Neuronal stem cell (in vitro differentiated cells): Measurements from ENCODE around the gene MOK.

ENCODE experiments used
- DNase-seq: peaks from one replicate; pipeline ENCODE4 v3.0.0-alpha.2; 2013; ENCODE audit warnings: low spot score
- H2AFZ ChIP-seq: one replicate; pipeline ENCODE4 v1.6.1; 2013; ENCODE audit warnings: mild to moderate bottlenecking, low read length, inconsistent platforms
- H2AK5ac ChIP-seq: 2 replicates; pipeline ENCODE4 v1.6.1; 2013; ENCODE audit warnings: low read depth, mild to moderate bottlenecking, inconsistent platforms, low read length, moderate library complexity, mixed read lengths
- H2BK120ac ChIP-seq: 2 replicates; pipeline ENCODE4 v1.6.1; 2013; ENCODE audit warnings: low read depth, mild to moderate bottlenecking, inconsistent platforms, low read length, moderate library complexity, mixed read lengths
- H2BK12ac ChIP-seq: one replicate; pipeline ENCODE4 v1.6.1; 2013; ENCODE audit warnings: low read length, inconsistent platforms
- H2BK15ac ChIP-seq: 2 replicates; pipeline ENCODE4 v1.6.1; 2013; ENCODE audit warnings: mild to moderate bottlenecking, low read length, inconsistent platforms, mixed read lengths
- H2BK5ac ChIP-seq: one replicate; pipeline ENCODE4 v1.6.1; 2013; ENCODE audit warnings: inconsistent platforms, mild to moderate bottlenecking, low read length, moderate library complexity
- H3K14ac ChIP-seq: one replicate; pipeline ENCODE4 v1.6.1; 2013; ENCODE audit warnings: low read length, inconsistent platforms
- H3K18ac ChIP-seq: 2 replicates; pipeline ENCODE4 v1.6.1; 2013; ENCODE audit warnings: low read length, inconsistent platforms
- H3K23ac ChIP-seq: 2 replicates; pipeline ENCODE4 v1.6.1; 2013; ENCODE audit warnings: low read depth, mild to moderate bottlenecking, mixed read lengths, low read length, inconsistent platforms; ENCODE audit not compliant: poor library complexity
- H3K27ac ChIP-seq: replicated peaks from 3 replicates; pipeline ENCODE4 v1.5.1; 2013; ENCODE audit warnings: low read length, inconsistent platforms
- H3K27me3 ChIP-seq, 3 experiments: 2 replicates each; pipeline ENCODE4 v1.6.1; 2013; ENCODE audit warnings: low read length in 3 of 3, mild to moderate bottlenecking in 2 of 3, inconsistent platforms in 1 of 3, low read depth in 1 of 3, mixed read lengths in 1 of 3, moderate library complexity in 1 of 3; ENCODE audit not compliant: control insufficient read depth in 3 of 3, insufficient read depth in 3 of 3
- H3K36me3 ChIP-seq, 2 donors: replicated peaks in 1 of 2; 2 replicates each; pipeline ENCODE4 v1.6.1; 2013; ENCODE audit warnings: low read length in 2 of 2; ENCODE audit not compliant: control insufficient read depth in 2 of 2, insufficient read depth in 2 of 2
- H3K4ac ChIP-seq: 2 replicates; pipeline ENCODE4 v1.6.1; 2013; ENCODE audit warnings: inconsistent platforms, mild to moderate bottlenecking, low read length, moderate library complexity
- H3K4me1 ChIP-seq, 2 donors: 1 replicate in 1 of 2; 2 replicates in 1 of 2; pipeline ENCODE4 v1.6.1; 2013; ENCODE audit warnings: low read length in 2 of 2, low read depth in 1 of 2; ENCODE audit not compliant: control insufficient read depth in 2 of 2, insufficient read depth in 1 of 2
- H3K4me2 ChIP-seq: one replicate; pipeline ENCODE4 v1.6.1; 2013; ENCODE audit warnings: mild to moderate bottlenecking, low read length, inconsistent platforms; ENCODE audit not compliant: insufficient read depth, poor library complexity, severe bottlenecking
- H3K4me3 ChIP-seq, 2 donors: 2 replicates each; pipeline ENCODE4 v1.5.1; 2013; ENCODE audit warnings: low read length in 2 of 2, mild to moderate bottlenecking in 2 of 2, inconsistent platforms in 1 of 2, moderate library complexity in 1 of 2
- H3K79me1 ChIP-seq: one replicate; pipeline ENCODE4 v1.6.1; 2013; ENCODE audit warnings: low read depth, mild to moderate bottlenecking, inconsistent platforms, low read length, moderate library complexity
- H3K9ac ChIP-seq: one replicate; pipeline ENCODE4 v1.6.1; 2013; ENCODE audit warnings: mild to moderate bottlenecking, low read depth, low read length, inconsistent platforms; ENCODE audit not compliant: poor library complexity
- H3K9me3 ChIP-seq, 2 donors: replicated peaks in 1 of 2; 2 replicates each; pipeline versions ENCODE3 to v1.6.1; 2013; ENCODE audit warnings: low read length in 2 of 2, mild to moderate bottlenecking in 2 of 2, inconsistent platforms in 1 of 2, low read depth in 1 of 2, mixed read lengths in 1 of 2, moderate library complexity in 1 of 2; ENCODE audit not compliant: control insufficient read depth in 2 of 2, insufficient read depth in 1 of 2
- H4K8ac ChIP-seq: one replicate; pipeline ENCODE4 v1.6.1; 2013; ENCODE audit warnings: low read depth, mild to moderate bottlenecking, inconsistent platforms, low read length, moderate library complexity
- H4K91ac ChIP-seq: one replicate; pipeline ENCODE4 v1.6.1; 2013; ENCODE audit warnings: low read length, low read depth, mild to moderate bottlenecking, inconsistent platforms; ENCODE audit not compliant: poor library complexity
- WGBS, 2 donors: extraction: QIAGEN DNeasy Blood & Tissue Kit; methylation state at CpG; one replicate each; pipeline ENCODE4 v1.1.7; 2013; ENCODE audit warnings: missing lambda C conversion rate in 2 of 2, mixed read lengths in 1 of 2; ENCODE audit not compliant: insufficient read length in 2 of 2, insufficient replicate concordance in 1 of 2; ENCODE audit errors: extremely low coverage in 2 of 2; 5-methylcytosine and 5-hydroxymethylcytosine counted together

MOK gene

GRCh38 chr14:102206918-102207317 is 98.0 kb downstream of the MOK start:
- H3K14ac ChIP-seq = no peak overlapping the region
- H2BK12ac ChIP-seq = no peak overlapping the region
- no peak overlapping the region for H3K4ac ChIP-seq
- H2AFZ ChIP-seq = no peak overlapping the region
- no peak overlapping the region for H2BK120ac ChIP-seq
- H3K9me3 ChIP-seq = peaks cover 0 to 2% of the 10 kb centered on the region in 2 donors
- no peak overlapping the region for H2AK5ac ChIP-seq
- H3K79me1 ChIP-seq = peaks cover 2% of the 10 kb centered on the region
- no peak overlapping the region for H3K4me2 ChIP-seq
- H3K27ac ChIP-seq = no peak overlapping the region
- no peak overlapping the region for H3K9ac ChIP-seq
- DNase-seq = no peak
- peaks cover 20 to 80% of the 10 kb centered on the region in 2 donors for H3K36me3 ChIP-seq
- H3K4me1 ChIP-seq = peaks cover 0 to under 1% of the 10 kb centered on the region in 2 donors
- no peak overlapping the region for H2BK5ac ChIP-seq
- H3K23ac ChIP-seq = no peak overlapping the region
- no CpG with 5 or more reads among the region's 8 CpGs for WGBS, 2 donors
- H3K4me3 ChIP-seq = no peak overlapping the region
- no peaks in the 10 kb centered on the region for H3K27me3 ChIP-seq
- no peak overlapping the region for H2BK15ac ChIP-seq
- H3K18ac ChIP-seq = no peak overlapping the region
- no peak overlapping the region for H4K91ac ChIP-seq
- H4K8ac ChIP-seq = no peak overlapping the region

GRCh38 chr14:102205560-102205959 is 99.4 kb downstream of the MOK start:
- Histone ChIP-seq H3K4ac (no peak overlapping the region), H3K14ac (no peak overlapping the region), H3K36me3 (peaks cover 18 to 74% of the 10 kb centered on the region in 2 donors), H2BK5ac (no peak overlapping the region), H2BK15ac (no peak overlapping the region), H2BK12ac (no peak overlapping the region), H4K91ac (no peak overlapping the region), H2BK120ac (no peak overlapping the region), H2AK5ac (no peak overlapping the region), H3K79me1 (no peaks in the 10 kb centered on the region), H3K4me3 (no peak overlapping the region), H3K4me2 (no peak overlapping the region), H3K4me1 (peaks cover 0 to 1% of the 10 kb centered on the region in 2 donors), H2AFZ (no peak overlapping the region), H3K9ac (no peak overlapping the region), H3K27ac (no peak overlapping the region), H3K9me3 (peaks cover 0 to 4% of the 10 kb centered on the region in 2 donors), H4K8ac (no peak overlapping the region), H3K27me3 (no peaks in the 10 kb centered on the region), H3K23ac (no peak overlapping the region), H3K18ac (no peak overlapping the region)
- DNase-seq = no peak
- no CpG with 5 or more reads among the region's 5 CpGs for WGBS, 2 donors

GRCh38 chr14:102203382-102203781 is 101.6 kb downstream of the MOK start:
- no peak overlapping the region for H3K23ac ChIP-seq
- no CpG with 5 or more reads among the region's 6 CpGs for WGBS, 2 donors
- no peak overlapping the region for H3K4me3 ChIP-seq

GRCh38 chr14:102202944-102203343 is 102.0 kb downstream of the MOK start:
- Histone ChIP-seq H3K4me1 (peaks cover 0 to 1% of the 10 kb centered on the region in 2 donors), H3K4ac (no peak overlapping the region), H2AK5ac (no peak overlapping the region), H4K91ac (no peak overlapping the region), H3K9me3 (peaks cover 0 to 2% of the 10 kb centered on the region in 2 donors), H3K36me3 (peaks cover 10 to 70% of the 10 kb centered on the region in 2 donors), H2BK12ac (no peak overlapping the region), H2BK15ac (no peak overlapping the region), H3K9ac (no peak overlapping the region), H2BK5ac (no peak overlapping the region), H4K8ac (no peak overlapping the region), H3K18ac (no peak overlapping the region), H3K4me2 (no peak overlapping the region), H2AFZ (no peak overlapping the region), H3K4me3 (no peak overlapping the region), H3K27me3 (no peaks in the 10 kb centered on the region), H3K23ac (no peak overlapping the region), H3K14ac (no peak overlapping the region), H2BK120ac (no peak overlapping the region), H3K27ac (no peak overlapping the region), H3K79me1 (no peaks in the 10 kb centered on the region)
- WGBS, 2 donors = no CpG with 5 or more reads among the region's 3 CpGs
- no peak for DNase-seq

More at GRCh38 chr14:102203382-102203781, 101.6 kb downstream of the MOK start:
- H3K14ac ChIP-seq = no peak overlapping the region
- no peaks in the 10 kb centered on the region for H3K27me3 ChIP-seq
- DNase-seq = no peak
- no peak overlapping the region for H2BK5ac ChIP-seq
- H2BK120ac ChIP-seq = no peak overlapping the region
- H2BK12ac ChIP-seq = no peak overlapping the region
- H3K4ac ChIP-seq = no peak overlapping the region
- no peak overlapping the region for H2AFZ ChIP-seq
- H2BK15ac ChIP-seq = no peak overlapping the region
- H3K4me1 ChIP-seq = peaks cover 0 to 1% of the 10 kb centered on the region in 2 donors
- H3K79me1 ChIP-seq = no peaks in the 10 kb centered on the region
- no peak overlapping the region for H2AK5ac ChIP-seq
- peaks cover 11 to 70% of the 10 kb centered on the region in 2 donors for H3K36me3 ChIP-seq
- no peak overlapping the region for H4K8ac ChIP-seq
- no peak overlapping the region for H3K27ac ChIP-seq
- H3K9ac ChIP-seq = no peak overlapping the region
- H3K18ac ChIP-seq = no peak overlapping the region
- no peak overlapping the region for H4K91ac ChIP-seq
- H3K4me2 ChIP-seq = no peak overlapping the region
- peaks cover 0 to 2% of the 10 kb centered on the region in 2 donors for H3K9me3 ChIP-seq
